IMR-90 (cell line): ENCODE data around the gene RRP1B.

Source experiments
- FOS ChIP-seq: fragments of 150-350 bp; IDR thresholded peaks from 2 replicates; pipeline ENCODE4 v1.6.1; 2016; ENCODE audit warnings: low read depth, low read length
- MAFK ChIP-seq: IDR thresholded peaks from 2 replicates; pipeline ENCODE4 v1.6.1; 2012; ENCODE audit warnings: low read depth, low read length, improper control_type of control experiment
- MXI1 ChIP-seq: IDR thresholded peaks from 2 replicates; pipeline ENCODE4 v1.6.1; 2012; ENCODE audit warnings: low read depth, mild to moderate bottlenecking, low read length, moderate library complexity, borderline replicate concordance
- POLR2A ChIP-seq: IDR thresholded peaks from 2 replicates; pipeline ENCODE4 v1.6.1; 2012; ENCODE audit warnings: mild to moderate bottlenecking, low read depth, low read length
- RAD21 ChIP-seq: IDR thresholded peaks from 2 replicates; pipeline ENCODE4 v1.6.1; 2012; ENCODE audit warnings: low read length, improper control_type of control experiment
- TF ChIP-seq, protein P1 (sequence below): conservative IDR thresholded peaks from 2 replicates; pipeline ENCODE4 v1.5.1; 2012; ENCODE audit warnings: mild to moderate bottlenecking, low read depth, low read length, improper control_type of control experiment

DNA sequence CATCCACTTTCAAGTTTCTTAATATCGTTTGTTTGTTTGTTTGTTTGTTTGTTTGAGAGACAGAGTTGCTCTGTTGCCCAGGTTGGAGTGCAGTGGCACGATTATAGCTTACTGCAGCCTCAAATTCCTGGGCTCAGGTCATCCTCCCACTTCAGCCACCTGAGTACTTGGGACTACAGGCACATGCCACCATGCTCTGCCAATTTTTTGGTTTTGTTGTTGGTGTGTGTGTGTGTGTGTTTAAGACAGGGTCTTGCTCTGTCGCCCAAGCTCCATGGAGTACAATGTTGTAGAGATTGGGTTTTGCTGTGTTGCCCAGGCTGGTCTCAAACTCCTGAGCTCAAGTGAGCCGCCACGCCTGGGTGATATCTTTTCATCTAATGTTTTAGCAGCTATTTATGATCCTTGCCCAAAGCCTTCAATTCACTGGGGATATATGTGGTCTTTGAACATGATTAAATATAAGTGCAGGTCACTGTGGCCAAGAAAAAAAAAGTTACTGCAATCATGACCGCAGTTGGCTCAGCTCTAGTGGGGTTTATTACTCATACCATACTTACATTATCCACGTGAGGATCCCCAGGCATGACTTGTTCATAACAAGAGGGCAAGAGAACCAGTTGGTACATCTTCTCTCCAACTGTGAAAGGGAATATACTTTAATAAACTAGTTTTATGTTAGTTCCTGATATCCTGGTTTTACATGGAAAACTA lies 8.0 kb downstream of the RRP1B start:
- no peak for TF ChIP-seq FOS
- TF ChIP-seq POLR2A = no peak
- TF ChIP-seq, protein P1, sequence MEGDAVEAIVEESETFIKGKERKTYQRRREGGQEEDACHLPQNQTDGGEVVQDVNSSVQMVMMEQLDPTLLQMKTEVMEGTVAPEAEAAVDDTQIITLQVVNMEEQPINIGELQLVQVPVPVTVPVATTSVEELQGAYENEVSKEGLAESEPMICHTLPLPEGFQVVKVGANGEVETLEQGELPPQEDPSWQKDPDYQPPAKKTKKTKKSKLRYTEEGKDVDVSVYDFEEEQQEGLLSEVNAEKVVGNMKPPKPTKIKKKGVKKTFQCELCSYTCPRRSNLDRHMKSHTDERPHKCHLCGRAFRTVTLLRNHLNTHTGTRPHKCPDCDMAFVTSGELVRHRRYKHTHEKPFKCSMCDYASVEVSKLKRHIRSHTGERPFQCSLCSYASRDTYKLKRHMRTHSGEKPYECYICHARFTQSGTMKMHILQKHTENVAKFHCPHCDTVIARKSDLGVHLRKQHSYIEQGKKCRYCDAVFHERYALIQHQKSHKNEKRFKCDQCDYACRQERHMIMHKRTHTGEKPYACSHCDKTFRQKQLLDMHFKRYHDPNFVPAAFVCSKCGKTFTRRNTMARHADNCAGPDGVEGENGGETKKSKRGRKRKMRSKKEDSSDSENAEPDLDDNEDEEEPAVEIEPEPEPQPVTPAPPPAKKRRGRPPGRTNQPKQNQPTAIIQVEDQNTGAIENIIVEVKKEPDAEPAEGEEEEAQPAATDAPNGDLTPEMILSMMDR = no peak
- TF ChIP-seq RAD21 = no peak
- TF ChIP-seq MAFK = no peak
- no peak for TF ChIP-seq MXI1
